Measurements from ENCODE around the gene SLC39A6. TPM values are rescaled to one million over a fixed set of nuclear protein-coding genes. Genes with fewer than 3 reads are reported as not detected.
"Not testable (repeated sequence)": the region's sequence is repeated elsewhere in the genome, so short reads cannot be mapped to it uniquely, and the experiment has no call there.

The SLC39A6 gene
- total and polyA plus RNA-seq, 2 experiments from 2014 or later: 20.8 to 47.3 TPM

DNA sequence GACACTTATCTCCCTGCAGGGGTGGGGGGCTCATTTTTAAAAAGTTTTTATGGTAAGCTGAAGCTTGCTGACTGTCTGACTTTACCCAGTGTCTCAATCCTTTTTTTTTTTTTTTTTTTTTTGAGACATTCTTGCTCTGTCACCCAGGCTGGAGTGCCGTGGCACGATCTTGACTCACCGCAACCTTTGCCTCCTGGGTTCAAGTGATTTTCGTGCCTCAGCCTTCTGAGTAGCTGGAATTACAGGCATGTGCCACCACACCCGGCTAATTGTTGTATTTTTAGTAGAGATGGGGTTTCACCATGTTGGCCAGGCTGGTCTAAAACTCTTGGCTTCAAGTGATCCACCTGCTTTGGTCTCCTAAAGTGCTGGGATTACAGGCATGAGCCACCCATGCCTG is 37.0 kb downstream of the SLC39A6 start:
- not testable (repeated sequence) for H3K9me2 ChIP-seq (ENCODE audit: insufficient read depth); H3K4me3 Mint-ChIP-seq; H3F3A ChIP-seq (replicated peaks; ENCODE audit: low read depth); ATAC-seq; H3K27ac Mint-ChIP-seq; H3K36me3 Mint-ChIP-seq (ENCODE audit: low read depth); H4K20me1 ChIP-seq (replicated peaks; ENCODE audit: insufficient read depth); H3K27ac ChIP-seq (ENCODE audit: low read depth); H3K27me3 ChIP-seq (ENCODE audit: insufficient read depth); H3K4me2 ChIP-seq; H3K79me2 ChIP-seq (replicated peaks; ENCODE audit: insufficient read depth); H3K4me3 ChIP-seq; H3K27me3 Mint-ChIP-seq (ENCODE audit: insufficient read depth, low read depth, poor library complexity); DNase-seq (ENCODE audit: low spot score); H3K4me1 ChIP-seq (ENCODE audit: insufficient read depth); H2AFZ ChIP-seq; H3K4me1 Mint-ChIP-seq; H3K9me3 Mint-ChIP-seq; H3K36me3 ChIP-seq (ENCODE audit: insufficient read depth)

DNA sequence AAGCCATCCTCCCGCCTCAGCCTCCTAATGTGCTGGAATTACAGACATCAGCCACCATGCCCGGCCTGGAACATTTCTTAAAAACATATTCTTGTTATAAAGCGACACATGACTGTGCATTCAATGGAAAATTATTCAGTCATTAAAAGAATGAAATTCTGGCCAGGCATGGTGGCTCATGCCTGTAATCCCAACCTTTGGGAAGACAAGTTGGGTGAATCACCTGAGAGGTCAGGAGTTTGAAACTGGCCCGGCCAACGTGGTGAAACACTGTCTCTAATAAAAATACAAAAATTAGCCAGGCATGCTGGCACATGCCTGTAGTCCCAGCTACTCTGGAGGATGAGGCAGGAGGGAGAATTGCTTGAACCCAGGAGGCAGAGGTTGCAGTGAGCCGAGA is 40.1 kb downstream of the SLC39A6 start:
- Histone ChIP-seq H3K4me3 (no peak overlapping the region), H3F3A (replicated peaks; ENCODE audit: low read depth) (no peaks in the 10 kb centered on the region), H3K27ac (ENCODE audit: low read depth) (no peak overlapping the region), H3K79me2 (replicated peaks; ENCODE audit: insufficient read depth) (no peaks in the 10 kb centered on the region), H3K36me3 (ENCODE audit: insufficient read depth) (no peaks in the 10 kb centered on the region), H2AFZ (no peak overlapping the region), H3K4me1 (ENCODE audit: insufficient read depth) (no peaks in the 10 kb centered on the region), H3K9me2 (ENCODE audit: insufficient read depth) (no peaks in the 10 kb centered on the region), H4K20me1 (replicated peaks; ENCODE audit: insufficient read depth) (no peaks in the 10 kb centered on the region), H3K27me3 (ENCODE audit: insufficient read depth) (no peaks in the 10 kb centered on the region), H3K4me2 (no peak overlapping the region)
- H3K36me3 Mint-ChIP-seq (ENCODE audit: low read depth): peaks cover 3% of the 10 kb centered on the region; the same call in 1 of the 3 replicates
- no peaks in the 10 kb centered on the region; the same call in 2 of the 3 replicates for H3K4me1 Mint-ChIP-seq
- no peaks in the 10 kb centered on the region for H3K27me3 Mint-ChIP-seq (ENCODE audit: insufficient read depth, low read depth, poor library complexity)
- H3K9me3 Mint-ChIP-seq: peaks cover 4% of the 10 kb centered on the region; the same call in 2 of the 3 replicates
- no peak for DNase-seq (ENCODE audit: low spot score)
- ATAC-seq: no peak
- no peak overlapping the region for H3K27ac Mint-ChIP-seq
- no peak overlapping the region for H3K4me3 Mint-ChIP-seq
- TF ChIP-seq NANOG (IDR thresholded peaks at IDR 0.05; ENCODE audit: borderline replicate concordance) (no peak), POLR2AphosphoS5 (IDR thresholded peaks at IDR 0.05; ENCODE audit: low read depth) (no peak), EZH2phosphoT487 (IDR thresholded peaks at IDR 0.05; ENCODE audit: unreplicated experiment) (no peak), JUNB (IDR thresholded peaks at IDR 0.05; ENCODE audit: unreplicated experiment) (no peak), ZNF114 (CRISPR knock-in tag; IDR thresholded peaks at IDR 0.05) (no peak), ZNF331 (CRISPR knock-in tag; IDR thresholded peaks at IDR 0.05; ENCODE audit: low read depth) (no peak), EZH2 (IDR thresholded peaks at IDR 0.05; ENCODE audit: low read depth, unreplicated experiment) (no peak), CREB1 (CRISPR knock-in tag; IDR thresholded peaks at IDR 0.05; ENCODE audit: low read depth) (no peak), REST (IDR thresholded peaks at IDR 0.05; ENCODE audit: unreplicated experiment) (no peak)
- TF ChIP-seq, protein P1, sequence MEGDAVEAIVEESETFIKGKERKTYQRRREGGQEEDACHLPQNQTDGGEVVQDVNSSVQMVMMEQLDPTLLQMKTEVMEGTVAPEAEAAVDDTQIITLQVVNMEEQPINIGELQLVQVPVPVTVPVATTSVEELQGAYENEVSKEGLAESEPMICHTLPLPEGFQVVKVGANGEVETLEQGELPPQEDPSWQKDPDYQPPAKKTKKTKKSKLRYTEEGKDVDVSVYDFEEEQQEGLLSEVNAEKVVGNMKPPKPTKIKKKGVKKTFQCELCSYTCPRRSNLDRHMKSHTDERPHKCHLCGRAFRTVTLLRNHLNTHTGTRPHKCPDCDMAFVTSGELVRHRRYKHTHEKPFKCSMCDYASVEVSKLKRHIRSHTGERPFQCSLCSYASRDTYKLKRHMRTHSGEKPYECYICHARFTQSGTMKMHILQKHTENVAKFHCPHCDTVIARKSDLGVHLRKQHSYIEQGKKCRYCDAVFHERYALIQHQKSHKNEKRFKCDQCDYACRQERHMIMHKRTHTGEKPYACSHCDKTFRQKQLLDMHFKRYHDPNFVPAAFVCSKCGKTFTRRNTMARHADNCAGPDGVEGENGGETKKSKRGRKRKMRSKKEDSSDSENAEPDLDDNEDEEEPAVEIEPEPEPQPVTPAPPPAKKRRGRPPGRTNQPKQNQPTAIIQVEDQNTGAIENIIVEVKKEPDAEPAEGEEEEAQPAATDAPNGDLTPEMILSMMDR (conservative IDR thresholded peaks at IDR 0.05; ENCODE audit: low read depth in 2 of 2): no peak
- TF ChIP-seq, protein P2, sequence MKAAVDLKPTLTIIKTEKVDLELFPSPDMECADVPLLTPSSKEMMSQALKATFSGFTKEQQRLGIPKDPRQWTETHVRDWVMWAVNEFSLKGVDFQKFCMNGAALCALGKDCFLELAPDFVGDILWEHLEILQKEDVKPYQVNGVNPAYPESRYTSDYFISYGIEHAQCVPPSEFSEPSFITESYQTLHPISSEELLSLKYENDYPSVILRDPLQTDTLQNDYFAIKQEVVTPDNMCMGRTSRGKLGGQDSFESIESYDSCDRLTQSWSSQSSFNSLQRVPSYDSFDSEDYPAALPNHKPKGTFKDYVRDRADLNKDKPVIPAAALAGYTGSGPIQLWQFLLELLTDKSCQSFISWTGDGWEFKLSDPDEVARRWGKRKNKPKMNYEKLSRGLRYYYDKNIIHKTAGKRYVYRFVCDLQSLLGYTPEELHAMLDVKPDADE (IDR thresholded peaks at IDR 0.05): no peak

All from GM23338 (cell line).